K562 (cell line): ENCODE measurements around the gene TBL2. TPM values are rescaled to one million over a fixed set of nuclear protein-coding genes. Genes with fewer than 3 reads are reported as not detected.
A peak's percentile ranks its signal among the peaks of the same experiment; 100 is the strongest.

Experiments
- CAMTA2 ChIP-seq: fragments of 250-450 bp; sonication (Bioruptor Pico); conservative IDR thresholded peaks from 2 replicates; pipeline ENCODE4 v1.5.1; 2022
- CHD1 ChIP-seq: fragments of 200-600 bp; sonication (generic); IDR thresholded peaks from one replicate; pipeline ENCODE4 v1.6.1; 2012; ENCODE audit warnings: mild to moderate bottlenecking, moderate library complexity, low read length, inconsistent platforms
- ESRRB ChIP-seq: fragments of 250-450 bp; sonication (Bioruptor Pico); IDR thresholded peaks from 2 replicates; pipeline ENCODE4 v1.5.0; 2020; ENCODE audit warnings: mild to moderate bottlenecking, moderate library complexity, borderline replicate concordance
- FOSL1 ChIP-seq: fragments of 200-800 bp; sonication (Bioruptor generic); conservative IDR thresholded peaks from 2 replicates; pipeline ENCODE4 v1.6.1; 2016; ENCODE audit warnings: missing genetic modification characterization, missing compliant biosample characterization
- ILK ChIP-seq: fragments of 450-650 bp; IDR thresholded peaks from 2 replicates; pipeline ENCODE4 v1.6.1; 2016; ENCODE audit warnings: missing genetic modification characterization, low read depth, mild to moderate bottlenecking, missing compliant biosample characterization, moderate library complexity, borderline replicate concordance
- MEIS2 ChIP-seq: fragments of 450-650 bp; IDR thresholded peaks from 2 replicates; pipeline ENCODE4 v1.6.1; 2014; ENCODE audit warnings: mild to moderate bottlenecking; ENCODE audit not compliant: partially characterized antibody
- MTA1 ChIP-seq: fragments of 450-650 bp; IDR thresholded peaks from 2 replicates; pipeline ENCODE4 v1.6.1; 2017; ENCODE audit warnings: borderline replicate concordance
- MTA3 ChIP-seq: fragments of 450-650 bp; formaldehyde crosslinking; IDR thresholded peaks from 2 replicates; pipeline ENCODE4 v1.6.1; 2017; ENCODE audit warnings: mild to moderate bottlenecking, borderline replicate concordance
- NBN ChIP-seq: fragments of 450-650 bp; IDR thresholded peaks from 2 replicates; pipeline ENCODE4 v1.6.1; 2016; ENCODE audit warnings: low read depth, mild to moderate bottlenecking
- NFXL1 ChIP-seq: fragments of 450-650 bp; formaldehyde crosslinking; IDR thresholded peaks from 2 replicates; pipeline ENCODE4 v1.4.0; 2021; ENCODE audit warnings: mild to moderate bottlenecking
- PTTG1 ChIP-seq: fragments of 450-650 bp; IDR thresholded peaks from 2 replicates; pipeline ENCODE4 v1.6.1; 2016; ENCODE audit warnings: low read depth, mild to moderate bottlenecking, missing genetic modification characterization, missing compliant biosample characterization
- RB1 ChIP-seq: fragments of 450-650 bp; IDR thresholded peaks from 2 replicates; pipeline ENCODE4 v1.6.1; 2017; ENCODE audit warnings: low read depth, mild to moderate bottlenecking
- RUNX1 ChIP-seq: sonication (generic); IDR thresholded peaks from 2 replicates; pipeline ENCODE4 v1.6.1; 2016; ENCODE audit warnings: antibody characterized with exemption, low read depth
- TGIF2 ChIP-seq: sonication (generic); formaldehyde crosslinking; IDR thresholded peaks from 2 replicates; pipeline ENCODE4 v1.8.1; 2022; ENCODE audit warnings: mild to moderate bottlenecking, missing genetic modification reagents, moderate library complexity
- YY1 ChIP-seq, 3 experiments: IDR thresholded peaks; 2 replicates each; pipeline ENCODE4 v1.6.1; 2011; ENCODE audit warnings: low read length in 2 of 3, mild to moderate bottlenecking in 2 of 3, moderate library complexity in 2 of 3, borderline replicate concordance in 1 of 3, control low read depth in 1 of 3, low read depth in 1 of 3; ENCODE audit not compliant: insufficient read depth in 3 of 3, insufficient replicate concordance in 2 of 3, control insufficient read depth in 1 of 3, insufficient read length in 1 of 3; ENCODE audit errors: extremely low read depth in 1 of 3
- ZBTB7A ChIP-seq: IDR thresholded peaks from 2 replicates; pipeline ENCODE4 v1.6.1; 2011; ENCODE audit warnings: low read depth, mild to moderate bottlenecking, low read length, moderate library complexity, borderline replicate concordance; ENCODE audit not compliant: control insufficient read depth
- ZNF263 ChIP-seq: sonication (generic); formaldehyde crosslinking; IDR thresholded peaks from 2 replicates; pipeline ENCODE4 v1.8.0; 2022; ENCODE audit warnings: mild to moderate bottlenecking, missing genetic modification reagents, borderline replicate concordance
- ZNF551 ChIP-seq: fragments of 250-450 bp; sonication (Bioruptor Pico); IDR thresholded peaks from 2 replicates; pipeline ENCODE4 v1.5.0; 2021; ENCODE audit warnings: mild to moderate bottlenecking, moderate library complexity
- ZSCAN29 ChIP-seq: fragments of 450-650 bp; IDR thresholded peaks from 2 replicates; pipeline ENCODE4 v1.6.1; 2017
- polyA plus RNA-seq, 8 experiments: library from polyadenylated mRNA; depleted of rRNA in 4 of 8; stranded (reverse) in 5 of 8; unstranded in 3 of 8; fragments of >200 nt; fragmentation: Nextera tagmentation in 2 of 8; fragmentation: Illumina TruSeq in 1 of 8; extraction: Ambion mirVana in 2 of 8; extraction: Trizol in 1 of 8; gene quantifications; 2 replicates each; pipeline versions ENCODE4 v1.2.1 to v1.2.3, GENCODE V29; 2011 to 2014; ENCODE audit warnings: inconsistent platforms in 1 of 8, missing spikeins in 1 of 8
- total RNA-seq, 7 experiments: library from RNA; depleted of rRNA in 6 of 7; stranded (reverse); fragments of >200 nt in 6 of 7; fragmentation: Illumina TruSeq in 2 of 7; extraction: Trizol in 2 of 7; gene quantifications; 2 replicates each; pipeline versions ENCODE4 v1.2.1 to v1.2.3, GENCODE V29; 2011 to 2021; ENCODE audit warnings: low replicate concordance in 1 of 7
- TF ChIP-seq, protein P1 (sequence below): fragments of 250-450 bp; sonication (Bioruptor Pico); IDR thresholded peaks from 2 replicates; pipeline ENCODE4 v1.4.0; 2020; ENCODE audit warnings: mild to moderate bottlenecking, moderate library complexity
- TF ChIP-seq, protein P2 (sequence below): sonication (generic); formaldehyde crosslinking; IDR thresholded peaks from 2 replicates; pipeline ENCODE4 v1.8.0; 2022; ENCODE audit warnings: missing genetic modification reagents, mild to moderate bottlenecking, borderline replicate concordance

The TBL2 gene
- total and polyA plus RNA-seq, 9 of the 15 experiments (the other 6 are each of a cell fraction or from before 2014, with no cell fraction given) = 2.5 to 123 (median 49.2) TPM

DNA sequence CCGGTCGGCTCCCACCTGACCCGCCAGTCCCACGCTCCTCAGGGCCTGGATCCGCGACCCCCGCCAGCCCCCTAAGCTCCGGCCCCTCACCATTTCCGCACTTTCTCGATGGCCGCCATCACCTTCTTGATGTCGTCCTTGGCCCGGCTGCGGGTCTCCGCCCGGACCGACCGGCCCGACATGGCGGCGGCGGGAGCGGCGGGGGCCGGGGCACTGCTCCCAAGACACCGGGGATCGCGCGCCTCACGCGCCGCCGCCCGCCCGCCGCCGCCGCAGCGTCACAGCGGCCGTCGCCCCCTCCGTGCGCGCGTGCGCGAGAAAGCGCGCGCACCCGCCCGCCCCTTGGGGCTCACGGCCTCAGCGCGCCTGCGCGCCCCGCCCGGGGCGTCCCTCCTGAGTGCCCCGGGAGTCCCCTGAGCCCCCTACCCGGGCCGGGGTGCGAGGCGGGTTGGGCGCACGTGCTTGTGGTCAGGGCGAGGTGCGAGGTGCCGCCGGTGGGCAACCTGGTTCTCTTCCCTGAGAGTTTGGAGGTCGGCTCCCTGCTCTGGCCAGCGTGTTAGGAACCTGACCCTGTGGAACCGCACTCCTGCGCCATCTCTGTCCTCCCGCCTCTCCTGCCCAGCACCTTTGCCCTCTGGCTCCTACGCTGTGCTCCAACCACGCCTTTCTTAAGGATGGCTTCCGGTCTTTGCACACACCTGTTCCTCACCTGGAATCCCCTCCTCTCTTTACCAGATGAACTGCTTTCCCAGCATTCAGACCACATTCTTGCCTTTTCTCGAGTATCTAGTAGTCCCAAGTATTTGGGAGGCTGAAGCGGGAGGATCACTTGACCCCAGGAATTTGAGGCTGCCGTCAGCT is 20.8 kb downstream of the TBL2 start, which contains the start of gene BCL7B (continued):
- TF ChIP-seq TGIF2 (CRISPR knock-in tag) (no peak), RUNX1 (0 out of 2 replicates have a peak, but pooled peaks have one; percentile 41), MTA1 (peak; percentile 34; the same call in 1 of the 2 replicates), FOSL1 (tag) (peak; percentile 52; the same call in 1 of the 2 replicates), ILK (tag) (no peak), ESRRB (CRISPR knock-in tag) (no peak), ZSCAN29 (0 out of 2 replicates have a peak, but pooled peaks have one; percentile 35), NFXL1 (no peak; the same call in 1 of the 2 replicates), MEIS2 (peak; percentile 75), CHD1 (peak; percentile 85), RB1 (peak; percentile 52), CAMTA2 (CRISPR knock-in tag) (no peak; the same call in 1 of the 2 replicates), PTTG1 (tag) (no peak), NBN (peak; percentile 80), ZNF263 (CRISPR knock-in tag) (peak; percentile 80), ZNF551 (CRISPR knock-in tag) (no peak), MTA3 (peak; percentile 73; the same call in 1 of the 2 replicates), ZBTB7A (peak; percentile 98), YY1 (IDR thresholded peaks at IDR 0.05; ENCODE audit: borderline replicate concordance in 1 of 3, control insufficient read depth in 1 of 3, extremely low read depth in 1 of 3, insufficient read depth in 3 of 3, insufficient read length in 1 of 3, insufficient replicate concordance in 2 of 3, low read depth in 1 of 3, low read length in 2 of 3) (peak; percentile 43 to 83 (median 80))
- TF ChIP-seq, protein P1, sequence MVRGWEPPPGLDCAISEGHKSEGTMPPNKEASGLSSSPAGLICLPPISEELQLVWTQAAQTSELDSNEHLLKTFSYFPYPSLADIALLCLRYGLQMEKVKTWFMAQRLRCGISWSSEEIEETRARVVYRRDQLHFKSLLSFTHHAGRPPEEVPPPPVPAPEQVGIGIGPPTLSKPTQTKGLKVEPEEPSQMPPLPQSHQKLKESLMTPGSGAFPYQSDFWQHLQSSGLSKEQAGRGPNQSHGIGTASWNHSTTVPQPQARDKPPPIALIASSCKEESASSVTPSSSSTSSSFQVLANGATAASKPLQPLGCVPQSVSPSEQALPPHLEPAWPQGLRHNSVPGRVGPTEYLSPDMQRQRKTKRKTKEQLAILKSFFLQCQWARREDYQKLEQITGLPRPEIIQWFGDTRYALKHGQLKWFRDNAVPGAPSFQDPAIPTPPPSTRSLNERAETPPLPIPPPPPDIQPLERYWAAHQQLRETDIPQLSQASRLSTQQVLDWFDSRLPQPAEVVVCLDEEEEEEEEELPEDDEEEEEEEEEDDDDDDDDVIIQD (CRISPR knock-in tag) = no peak
- TF ChIP-seq, protein P2, sequence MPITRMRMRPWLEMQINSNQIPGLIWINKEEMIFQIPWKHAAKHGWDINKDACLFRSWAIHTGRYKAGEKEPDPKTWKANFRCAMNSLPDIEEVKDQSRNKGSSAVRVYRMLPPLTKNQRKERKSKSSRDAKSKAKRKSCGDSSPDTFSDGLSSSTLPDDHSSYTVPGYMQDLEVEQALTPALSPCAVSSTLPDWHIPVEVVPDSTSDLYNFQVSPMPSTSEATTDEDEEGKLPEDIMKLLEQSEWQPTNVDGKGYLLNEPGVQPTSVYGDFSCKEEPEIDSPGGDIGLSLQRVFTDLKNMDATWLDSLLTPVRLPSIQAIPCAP = no peak
